GM18909 (cell line): ENCODE measurements around the gene PPM1M.

Experiments
- ATAC-seq: cut with Tn5 transposase; IDR thresholded peaks from one replicate; pipeline ENCODE4 v1.9.1; 2021; ENCODE audit warnings: mild to moderate bottlenecking; ENCODE audit not compliant: unreplicated experiment, poor library complexity

The PPM1M gene

GRCh38 chr3:52242039-52242438 lies 3.5 kb upstream of the PPM1M start:
- no peak for ATAC-seq

GRCh38 chr3:52243791-52244628 lies 1.5 kb upstream of the PPM1M start:
- ATAC-seq, result no peak

- ATAC-seq, result no peak
Observed at GRCh38 chr3:52246264-52246620, 683 bp downstream of the PPM1M start.

GRCh38 chr3:52246728-52247408 lies 1.3 kb downstream of the PPM1M start:
- no peak for ATAC-seq

GRCh38 chr3:52247409-52248164 lies 2.0 kb downstream of the PPM1M start:
- ATAC-seq, result no peak

- ATAC-seq, result no peak
Observed at GRCh38 chr3:52248165-52248541, 2.6 kb downstream of the PPM1M start.

- ATAC-seq, result no peak
Observed at GRCh38 chr3:52248816-52249547, 3.4 kb downstream of the PPM1M start.

GRCh38 chr3:52249683-52250082 lies 4.1 kb downstream of the PPM1M start:
- no peak for ATAC-seq

- ATAC-seq, result no peak
Observed at GRCh38 chr3:52250122-52250521, 4.6 kb downstream of the PPM1M start.

GRCh38 chr3:52253314-52254304 lies 8.1 kb downstream of the PPM1M start:
- ATAC-seq, result peak; percentile 90

GRCh38 chr3:52254608-52255007 lies 9.0 kb downstream of the PPM1M start:
- ATAC-seq, result no peak

GRCh38 chr3:52256159-52256558 lies 10.6 kb downstream of the PPM1M start:
- ATAC-seq, result no peak

GRCh38 chr3:52256622-52257021 lies 11.1 kb downstream of the PPM1M start:
- no peak for ATAC-seq

GRCh38 chr3:52257911-52258310 lies 12.4 kb downstream of the PPM1M start:
- no peak for ATAC-seq

- no peak for ATAC-seq
Observed at GRCh38 chr3:52259035-52259434, 13.5 kb downstream of the PPM1M start.

GRCh38 chr3:52259448-52259847 lies 13.9 kb downstream of the PPM1M start:
- no peak for ATAC-seq

GRCh38 chr3:52262447-52262846 lies 16.9 kb downstream of the PPM1M start:
- no peak for ATAC-seq

- ATAC-seq, result no peak
Observed at GRCh38 chr3:52265387-52265786, 19.8 kb downstream of the PPM1M start.

- ATAC-seq, result no peak
Observed at GRCh38 chr3:52268036-52268435, 22.5 kb downstream of the PPM1M start.
